IMR-90 (cell line): ENCODE measurements around the gene ARHGEF37. TPM values are rescaled to one million over a fixed set of nuclear protein-coding genes. Genes with fewer than 3 reads are reported as not detected.

Experiments used
- ATAC-seq: fragments of 200-7000 bp; cut with Tn5 transposase; 2 replicates; pipeline ENCODE4 v1.9.1; 2020; ENCODE audit warnings: low read depth, mild to moderate bottlenecking, moderate library complexity
- BruUV-seq: library from RNA; stranded (reverse); fragments of 400-500 nt; replicated peaks from 2 replicates; lab custom pipeline; 2021; lab: Mats Ljungman, UMichigan
- CTCF ChIA-PET: fragments of 300-600 bp; formaldehyde crosslinking; extraction: SDS; loops from one replicate; lab custom pipeline; 2021; ENCODE audit warnings: antibody characterized with exemption; lab: Yijun Ruan, JAX
- POLR2A ChIA-PET: fragments of 300-600 bp; sonication (Branson Sonifier 250); formaldehyde crosslinking; loops from one replicate; lab custom pipeline; 2022; ENCODE audit warnings: antibody characterized with exemption; ENCODE audit not compliant: unreplicated experiment; lab: Charles Lee
- DNase-seq: peaks from one replicate; pipeline ENCODE4 v3.0.0; 2013
- H2AFZ ChIP-seq: replicated peaks from 2 replicates; pipeline ENCODE3; 2013; ENCODE audit warnings: low read length, mild to moderate bottlenecking; ENCODE audit not compliant: poor library complexity
- H2AK5ac ChIP-seq: 2 replicates; pipeline ENCODE4 v1.6.1; 2013; ENCODE audit warnings: low read depth, low read length, inconsistent platforms
- H2AK9ac ChIP-seq: replicated peaks from 2 replicates; pipeline ENCODE3; 2013; ENCODE audit warnings: mild to moderate bottlenecking, low read depth, low read length, moderate library complexity; ENCODE audit not compliant: poor library complexity
- H2BK120ac ChIP-seq: 2 replicates; pipeline ENCODE4 v1.6.1; 2013; ENCODE audit warnings: low read depth, low read length, inconsistent platforms
- H2BK15ac ChIP-seq: 3 replicates; pipeline ENCODE4 v1.6.1; 2013; ENCODE audit warnings: low read depth, low read length, inconsistent platforms
- H2BK20ac ChIP-seq: 2 replicates; pipeline ENCODE4 v1.6.1; 2013; ENCODE audit warnings: low read depth, mild to moderate bottlenecking, inconsistent platforms, low read length, moderate library complexity
- H2BK5ac ChIP-seq: 2 replicates; pipeline ENCODE4 v1.6.1; 2013; ENCODE audit warnings: mild to moderate bottlenecking, low read depth, low read length, inconsistent platforms; ENCODE audit not compliant: poor library complexity, severe bottlenecking
- H3K14ac ChIP-seq: replicated peaks from 2 replicates; pipeline ENCODE4 v1.6.1; 2013; ENCODE audit warnings: low read depth, low read length, inconsistent platforms
- H3K18ac ChIP-seq: 2 replicates; pipeline ENCODE4 v1.6.1; 2013; ENCODE audit warnings: low read depth, low read length, control low read depth
- H3K23ac ChIP-seq: 2 replicates; pipeline ENCODE4 v1.6.1; 2013; ENCODE audit warnings: low read depth, low read length, inconsistent platforms
- H3K27ac ChIP-seq: 2 replicates; pipeline ENCODE4 v1.5.1; 2013; ENCODE audit warnings: mild to moderate bottlenecking, control low read depth, low read length; ENCODE audit not compliant: insufficient read depth
- H3K27me3 ChIP-seq: 2 replicates; pipeline ENCODE4 v1.6.1; 2013; ENCODE audit warnings: low read length; ENCODE audit not compliant: control insufficient read depth, insufficient read depth
- H3K36me3 ChIP-seq: 2 replicates; pipeline ENCODE4 v1.6.1; 2013; ENCODE audit warnings: low read length, mixed read lengths; ENCODE audit not compliant: control insufficient read depth, insufficient read depth
- H3K4ac ChIP-seq: 2 replicates; pipeline ENCODE4 v1.6.1; 2013; ENCODE audit warnings: low read depth, low read length, inconsistent platforms
- H3K4me1 ChIP-seq: 2 replicates; pipeline ENCODE4 v1.6.1; 2013; ENCODE audit warnings: low read length, mixed read lengths; ENCODE audit not compliant: control insufficient read depth, insufficient read depth
- H3K4me2 ChIP-seq: 2 replicates; pipeline ENCODE4 v1.6.1; 2013; ENCODE audit warnings: low read depth, mild to moderate bottlenecking, control low read depth, low read length, moderate library complexity
- H3K4me3 ChIP-seq: 2 replicates; pipeline ENCODE4 v1.5.1; 2013; ENCODE audit warnings: low read depth, mild to moderate bottlenecking, control low read depth, low read length, moderate library complexity; ENCODE audit not compliant: insufficient read depth
- H3K56ac ChIP-seq: 2 replicates; pipeline ENCODE4 v1.6.1; 2013; ENCODE audit warnings: low read length, inconsistent platforms; ENCODE audit not compliant: insufficient read depth; ENCODE audit errors: extremely low read depth
- H3K79me1 ChIP-seq, 2 experiments: 2 replicates each; pipeline ENCODE4 v1.6.1; 2013; ENCODE audit warnings: low read length in 2 of 2, inconsistent platforms in 1 of 2, low read depth in 1 of 2
- H3K9ac ChIP-seq: 2 replicates; pipeline ENCODE4 v1.6.1; 2013; ENCODE audit warnings: low read depth, low read length, control low read depth
- H3K9me1 ChIP-seq: 2 replicates; pipeline ENCODE4 v1.6.1; 2013; ENCODE audit warnings: low read length, inconsistent platforms; ENCODE audit not compliant: insufficient read depth
- H3K9me3 ChIP-seq: 2 replicates; pipeline ENCODE4 v1.6.1; 2013; ENCODE audit warnings: low read length; ENCODE audit not compliant: control insufficient read depth, insufficient read depth
- H4K20me1 ChIP-seq: 2 replicates; pipeline ENCODE4 v1.6.1; 2013; ENCODE audit warnings: low read length, inconsistent platforms; ENCODE audit not compliant: insufficient read depth
- H4K5ac ChIP-seq: 2 replicates; pipeline ENCODE4 v1.6.1; 2013; ENCODE audit warnings: mild to moderate bottlenecking, low read depth, low read length, control low read depth
- H4K8ac ChIP-seq, 2 experiments: 2 replicates each; pipeline ENCODE4 v1.6.1; 2013; ENCODE audit warnings: low read depth in 2 of 2, low read length in 2 of 2, control low read depth in 1 of 2, inconsistent platforms in 1 of 2
- H4K91ac ChIP-seq: 2 replicates; pipeline ENCODE4 v1.6.1; 2013; ENCODE audit warnings: low read depth, low read length, inconsistent platforms; ENCODE audit not compliant: insufficient read depth
- BHLHE40 ChIP-seq: fragments of 150-350 bp; IDR thresholded peaks from 2 replicates; pipeline ENCODE4 v1.6.1; 2016; ENCODE audit warnings: mild to moderate bottlenecking, low read depth, low read length
- CEBPB ChIP-seq: IDR thresholded peaks from 2 replicates; pipeline ENCODE4 v1.6.1; 2012; ENCODE audit warnings: low read depth, low read length, improper control_type of control experiment
- CTCF ChIP-seq: conservative IDR thresholded peaks from 2 replicates; pipeline ENCODE4 v1.5.1; 2012; ENCODE audit warnings: mild to moderate bottlenecking, low read depth, low read length, improper control_type of control experiment
- ELK1 ChIP-seq: fragments of 150-350 bp; IDR thresholded peaks from 2 replicates; pipeline ENCODE4 v1.6.1; 2016; ENCODE audit warnings: low read depth, mild to moderate bottlenecking, low read length, moderate library complexity, borderline replicate concordance
- FOS ChIP-seq: fragments of 150-350 bp; IDR thresholded peaks from 2 replicates; pipeline ENCODE4 v1.6.1; 2016; ENCODE audit warnings: low read depth, low read length
- MAFK ChIP-seq: IDR thresholded peaks from 2 replicates; pipeline ENCODE4 v1.6.1; 2012; ENCODE audit warnings: low read depth, low read length, improper control_type of control experiment
- MAZ ChIP-seq: IDR thresholded peaks from 2 replicates; pipeline ENCODE4 v1.6.1; 2012; ENCODE audit warnings: low read depth, mild to moderate bottlenecking, low read length, improper control_type of control experiment, moderate library complexity, borderline replicate concordance
- MXI1 ChIP-seq: IDR thresholded peaks from 2 replicates; pipeline ENCODE4 v1.6.1; 2012; ENCODE audit warnings: low read depth, mild to moderate bottlenecking, low read length, moderate library complexity, borderline replicate concordance
- NFE2L2 ChIP-seq: fragments of 150-350 bp; IDR thresholded peaks from 2 replicates; pipeline ENCODE4 v1.6.1; 2016; ENCODE audit warnings: low read depth, mild to moderate bottlenecking, low read length
- POLR2A ChIP-seq: IDR thresholded peaks from 2 replicates; pipeline ENCODE4 v1.6.1; 2012; ENCODE audit warnings: mild to moderate bottlenecking, low read depth, low read length
- RCOR1 ChIP-seq: IDR thresholded peaks from 2 replicates; pipeline ENCODE4 v1.6.1; 2012; ENCODE audit warnings: mild to moderate bottlenecking, low read length, improper control_type of control experiment; ENCODE audit not compliant: insufficient replicate concordance
- SMC3 ChIP-seq: fragments of 150-350 bp; IDR thresholded peaks from 2 replicates; pipeline ENCODE4 v1.6.1; 2016; ENCODE audit warnings: low read depth, mild to moderate bottlenecking, antibody characterized with exemption, low read length, moderate library complexity
- USF2 ChIP-seq: fragments of 150-350 bp; IDR thresholded peaks from 2 replicates; pipeline ENCODE4 v1.6.1; 2017; ENCODE audit warnings: mild to moderate bottlenecking, antibody characterized with exemption, low read length, low read depth
- WGBS, 2 experiments: methylation state at CpG; one replicate each; pipeline versions ENCODE4 v1.1.5 to v1.1.7; 2013; ENCODE audit warnings: missing lambda C conversion rate in 2 of 2; ENCODE audit not compliant: insufficient read length in 1 of 2; ENCODE audit errors: extremely low coverage in 2 of 2; 5-methylcytosine and 5-hydroxymethylcytosine counted together
- dilution Hi-C: fragments of 300-500 bp; cut with HindIII; formaldehyde crosslinking; loops from one replicate; pipeline ENCODE4 v1.14.3; 2018; ENCODE audit warnings: low sequenced_read_pairs; ENCODE audit not compliant: unreplicated experiment
- in situ Hi-C: fragments of 300-500 bp; cut with MboI; formaldehyde crosslinking; loops from 3 replicates; pipeline ENCODE4 v1.14.3; 2019; ENCODE audit warnings: low sequenced_read_pairs, inconsistent platforms, mixed read lengths
- intact Hi-C: fragments of 100-400 bp; cut with micrococcal nuclease; formaldehyde crosslinking; loops from 2 replicates; pipeline ENCODE4 v1.10.0; 2022
- polyA plus RNA-seq, 3 experiments: library from polyadenylated mRNA; depleted of rRNA; stranded (reverse); fragments of >200 nt; gene quantifications; 2 replicates each; pipeline ENCODE4 v1.2.3, GENCODE V29; 2012; ENCODE audit warnings: low replicate concordance in 1 of 3
- total RNA-seq: library from RNA; depleted of rRNA; stranded (reverse); fragments of >200 nt; gene quantifications from 2 replicates; pipeline ENCODE4 v1.2.3, GENCODE V29; 2012

The ARHGEF37 gene
- total and polyA plus RNA-seq, 2 of the 4 experiments (the other 2 are of a cell fraction) = 0.39 to 0.54 TPM

GRCh38 chr5:149552038-149552494 lies 29.2 kb upstream of the ARHGEF37 start (continued):
- no peak for TF ChIP-seq FOS

GRCh38 chr5:149552553-149553160 lies 28.6 kb upstream of the ARHGEF37 start:
- H3K79me1 ChIP-seq = peaks cover 6 to 7% of the 10 kb centered on the region in 2 experiments; a peak in 1 of 4 replicates
- BruUV-seq = no TSS peak
- no peak overlapping the region for H2BK20ac ChIP-seq
- no peaks in the 10 kb centered on the region for H3K9me3 ChIP-seq
- in situ Hi-C loops = loop anchor here (25.0 kb wide), 1 partner anchor 390 kb away; no protein-coding TSS in a partner anchor
- ChIA-PET CTCF (no interaction called here), POLR2A (no interaction called here)
- H3K4ac ChIP-seq = no peak overlapping the region
- no peak overlapping the region for H2BK5ac ChIP-seq
- no peaks in the 10 kb centered on the region for H3K27me3 ChIP-seq
- H3K4me3 ChIP-seq = no peak overlapping the region
- no peak overlapping the region for H2BK120ac ChIP-seq
- H3K9me1 ChIP-seq = no peaks in the 10 kb centered on the region; the same call in 1 of the 2 replicates
- intact Hi-C loops = loop anchor here (5.0 kb wide), 1 partner anchor 35 kb away; no protein-coding TSS in a partner anchor
- H4K8ac ChIP-seq = no peak overlapping the region
- no peak overlapping the region for H3K14ac ChIP-seq
- dilution Hi-C loops = no loop called here
- H3K36me3 ChIP-seq = peaks cover 21% of the 10 kb centered on the region
- no peak overlapping the region for H2BK15ac ChIP-seq
- ATAC-seq (no peak), DNase-seq (no peak)
- WGBS, 2 experiments = 82% methylated on average over 6 of the region's 18 CpGs; no CpG with 5 or more reads in 1 of the 2 experiments
- H4K91ac ChIP-seq = no peak overlapping the region
- no peak overlapping the region for H4K5ac ChIP-seq
- H3K27ac ChIP-seq = no peak overlapping the region
- H2AK5ac ChIP-seq = no peak overlapping the region
- H2AK9ac ChIP-seq = no peak overlapping the region
- no peak overlapping the region for H2AFZ ChIP-seq
- H3K18ac ChIP-seq = no peak overlapping the region
- H3K4me2 ChIP-seq = no peak overlapping the region
- no peak overlapping the region for H3K56ac ChIP-seq
- H3K9ac ChIP-seq = no peak overlapping the region
- H3K4me1 ChIP-seq = no peaks in the 10 kb centered on the region
- no peak overlapping the region for H3K23ac ChIP-seq
- H4K20me1 ChIP-seq = peaks cover 23% of the 10 kb centered on the region
- TF ChIP-seq MAFK (no peak), BHLHE40 (no peak), FOS (no peak), USF2 (no peak), RCOR1 (no peak), POLR2A (no peak), CEBPB (no peak), SMC3 (no peak), ELK1 (no peak), NFE2L2 (no peak), MXI1 (no peak), MAZ (no peak), CTCF (no peak)
